Esophagus squamous epithelium (tissue), 5 donors: ENCODE results near the gene SAPCD1. TPM values are rescaled to one million over a fixed set of nuclear protein-coding genes. Genes with fewer than 3 reads are reported as not detected.

Experiments
- DNase-seq: peaks from one replicate; lab custom pipeline; 2025; lab: John Stamatoyannopoulos, UW
- H3K27ac ChIP-seq, 4 donors: fragments of 200-600 bp; sonication (generic); one replicate each; pipeline ENCODE4 v1.5.1; 2016 to 2019; ENCODE audit warnings: mild to moderate bottlenecking in 1 of 4
- H3K27me3 ChIP-seq, 4 donors: fragments of 200-600 bp; sonication (generic); 1 replicate in 3 of 4; 2 replicates in 1 of 4; pipeline versions ENCODE4 v1.5.1 to v1.6.0; 2017 to 2021; ENCODE audit warnings: antibody characterized with exemption in 1 of 4
- H3K36me3 ChIP-seq, 3 donors: fragments of 200-600 bp; sonication (generic); one replicate each; pipeline ENCODE4 v1.5.1; 2016 to 2019
- H3K4me1 ChIP-seq, 3 donors: fragments of 200-600 bp; sonication (generic); one replicate each; pipeline ENCODE4 v1.5.1; 2017 to 2019
- H3K4me3 ChIP-seq, 4 donors: fragments of 200-600 bp; sonication (generic); 1 replicate in 3 of 4; 2 replicates in 1 of 4; pipeline ENCODE4 v1.5.1; 2016 to 2019; ENCODE audit warnings: mild to moderate bottlenecking in 2 of 4, moderate library complexity in 1 of 4
- H3K9me3 ChIP-seq, 3 donors: fragments of 200-600 bp; sonication (generic); one replicate each; pipeline ENCODE4 v1.5.1; 2016 to 2019
- CTCF ChIP-seq, 6 experiments: fragments of 450-650 bp in 4 of 6; fragments of 200-600 bp in 2 of 6; sonication (generic) in 2 of 6; IDR thresholded peaks; one replicate each; pipeline ENCODE4 v1.5.1; 2016 to 2019; ENCODE audit warnings: antibody characterized with exemption in 6 of 6, mild to moderate bottlenecking in 4 of 6, moderate library complexity in 4 of 6
- POLR2A ChIP-seq, 4 donors: fragments of 450-650 bp; IDR thresholded peaks; one replicate each; pipeline ENCODE4 v1.6.1; 2017; ENCODE audit warnings: antibody characterized with exemption in 4 of 4, mild to moderate bottlenecking in 4 of 4, moderate library complexity in 3 of 4
- WGBS, 2 donors: methylation state at CpG; one replicate each; pipeline ENCODE4 v1.1.5; 2018; 5-methylcytosine and 5-hydroxymethylcytosine counted together
- intact Hi-C: fragments of 100-400 bp; cut with DNase I; formaldehyde crosslinking; loops from one replicate; pipeline ENCODE4 v1.15.0; 2022
- total RNA-seq, 4 donors: library from RNA; depleted of rRNA; stranded (reverse); fragments of >200 nt; gene quantifications; one replicate each; pipeline ENCODE4 v1.1.0, GENCODE V29; 2016
- donor health status: DM: yes; HTN: yes; CAD: no.

Gene SAPCD1
- total RNA-seq = 1 to 10 TPM in 2 of 4 donors, under 1 TPM in 2; 0.45 to 2.9 (median 1.1) TPM

GRCh38 chr6:31762356-31762755, at the start of gene SAPCD1:
Gene SAPCD1, plus strand, starts transcription at chr6:31762656. Its CDS starts 399 bp downstream, at chr6:31763055.
- intact Hi-C loops = no loop called here
- peak within 1 kb of the TSS in 2 of 4 donors; percentile 33 to 49 for H3K27ac ChIP-seq
- no peak within 1 kb of the TSS for H3K4me3 ChIP-seq
- H3K36me3 ChIP-seq = peaks cover 0 to 22% (median 0%) of the 10 kb centered on the region in 3 donors
- TF ChIP-seq POLR2A (IDR thresholded peaks at IDR 0.05) (no peak), CTCF (IDR thresholded peaks at IDR 0.05) (no peak)
- peaks cover 0 to 28% (median 3%) of the 10 kb centered on the region in 3 donors for H3K4me1 ChIP-seq
- no peak for DNase-seq
- no peaks in the 10 kb centered on the region for H3K27me3 ChIP-seq
- H3K9me3 ChIP-seq = no peaks in the 10 kb centered on the region
- WGBS, 2 donors = 67 to 77% methylated on average over 4 of the region's 4 CpGs

GRCh38 chr6:31713465-31713864, 49.0 kb upstream of the SAPCD1 start:
- no peaks in the 10 kb centered on the region for H3K27me3 ChIP-seq
- 57 to 68% methylated on average over 2 to 4 of the region's 4 CpGs for WGBS, 2 donors
- DNase-seq = no peak
- no peaks in the 10 kb centered on the region for H3K36me3 ChIP-seq
- intact Hi-C loops = no loop called here
- H3K9me3 ChIP-seq = no peaks in the 10 kb centered on the region
- peaks cover 17 to 72% (median 42%) of the 10 kb centered on the region in 3 donors for H3K4me1 ChIP-seq
- no peak overlapping the region for H3K4me3 ChIP-seq
- peak overlapping the region in 3 of 4 donors; percentile 47 to 84 (median 79) for H3K27ac ChIP-seq
- TF ChIP-seq CTCF (IDR thresholded peaks at IDR 0.05) (no peak), POLR2A (IDR thresholded peaks at IDR 0.05) (no peak)

GRCh38 chr6:31713991-31714684, 48.3 kb upstream of the SAPCD1 start:
- Histone ChIP-seq H3K4me1 (peaks cover 17 to 79% (median 44%) of the 10 kb centered on the region in 3 donors), H3K9me3 (no peaks in the 10 kb centered on the region), H3K4me3 (no peak overlapping the region), H3K27me3 (no peaks in the 10 kb centered on the region), H3K27ac (peak overlapping the region in 3 of 4 donors; percentile 47 to 84 (median 79)), H3K36me3 (no peaks in the 10 kb centered on the region)
- 16 to 29% methylated on average over 4 to 5 of the region's 5 CpGs for WGBS, 2 donors
- intact Hi-C loops = no loop called here
- no peak for DNase-seq
- no peak for TF ChIP-seq CTCF (IDR thresholded peaks at IDR 0.05)
- no peak for TF ChIP-seq POLR2A (IDR thresholded peaks at IDR 0.05)

- no peak for TF ChIP-seq CTCF (IDR thresholded peaks at IDR 0.05)
- no peak for TF ChIP-seq POLR2A (IDR thresholded peaks at IDR 0.05)
- Histone ChIP-seq H3K4me3 (no peak within 1 kb of the TSS), H3K36me3 (no peaks in the 10 kb centered on the region), H3K4me1 (peaks cover 17 to 91% (median 51%) of the 10 kb centered on the region in 3 donors), H3K9me3 (no peaks in the 10 kb centered on the region), H3K27me3 (no peaks in the 10 kb centered on the region), H3K27ac (peak within 1 kb of the TSS; percentile 9 to 84 (median 63))
- intact Hi-C loops = no loop called here
- WGBS, 2 donors = 74 to 95% methylated on average over 4 of the region's 16 CpGs
- no peak for DNase-seq
Measured at GRCh38 chr6:31715022-31715958, 47.2 kb upstream of the SAPCD1 start, which contains the start of gene LY6G6D. Gene LY6G6D, plus strand, starts transcription at chr6:31715348. Its CDS starts 8 bp downstream, at chr6:31715356.
